ENCODE results near the gene CLUH.
A peak's percentile ranks its signal among the peaks of the same experiment; 100 is the strongest.

The CLUH gene, protein sequence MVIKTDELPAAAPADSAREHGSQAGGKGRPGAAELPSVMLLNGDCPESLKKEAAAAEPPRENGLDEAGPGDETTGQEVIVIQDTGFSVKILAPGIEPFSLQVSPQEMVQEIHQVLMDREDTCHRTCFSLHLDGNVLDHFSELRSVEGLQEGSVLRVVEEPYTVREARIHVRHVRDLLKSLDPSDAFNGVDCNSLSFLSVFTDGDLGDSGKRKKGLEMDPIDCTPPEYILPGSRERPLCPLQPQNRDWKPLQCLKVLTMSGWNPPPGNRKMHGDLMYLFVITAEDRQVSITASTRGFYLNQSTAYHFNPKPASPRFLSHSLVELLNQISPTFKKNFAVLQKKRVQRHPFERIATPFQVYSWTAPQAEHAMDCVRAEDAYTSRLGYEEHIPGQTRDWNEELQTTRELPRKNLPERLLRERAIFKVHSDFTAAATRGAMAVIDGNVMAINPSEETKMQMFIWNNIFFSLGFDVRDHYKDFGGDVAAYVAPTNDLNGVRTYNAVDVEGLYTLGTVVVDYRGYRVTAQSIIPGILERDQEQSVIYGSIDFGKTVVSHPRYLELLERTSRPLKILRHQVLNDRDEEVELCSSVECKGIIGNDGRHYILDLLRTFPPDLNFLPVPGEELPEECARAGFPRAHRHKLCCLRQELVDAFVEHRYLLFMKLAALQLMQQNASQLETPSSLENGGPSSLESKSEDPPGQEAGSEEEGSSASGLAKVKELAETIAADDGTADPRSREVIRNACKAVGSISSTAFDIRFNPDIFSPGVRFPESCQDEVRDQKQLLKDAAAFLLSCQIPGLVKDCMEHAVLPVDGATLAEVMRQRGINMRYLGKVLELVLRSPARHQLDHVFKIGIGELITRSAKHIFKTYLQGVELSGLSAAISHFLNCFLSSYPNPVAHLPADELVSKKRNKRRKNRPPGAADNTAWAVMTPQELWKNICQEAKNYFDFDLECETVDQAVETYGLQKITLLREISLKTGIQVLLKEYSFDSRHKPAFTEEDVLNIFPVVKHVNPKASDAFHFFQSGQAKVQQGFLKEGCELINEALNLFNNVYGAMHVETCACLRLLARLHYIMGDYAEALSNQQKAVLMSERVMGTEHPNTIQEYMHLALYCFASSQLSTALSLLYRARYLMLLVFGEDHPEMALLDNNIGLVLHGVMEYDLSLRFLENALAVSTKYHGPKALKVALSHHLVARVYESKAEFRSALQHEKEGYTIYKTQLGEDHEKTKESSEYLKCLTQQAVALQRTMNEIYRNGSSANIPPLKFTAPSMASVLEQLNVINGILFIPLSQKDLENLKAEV (N-terminal part only)

GRCh38 chr17:2711608-2712299 lies at the start of gene CLUH:
TSS of gene CLUH (minus strand) at chr17:2711764. CDS start at chr17:2711661, 103 bp downstream.
- TF ChIP-seq, protein P1, sequence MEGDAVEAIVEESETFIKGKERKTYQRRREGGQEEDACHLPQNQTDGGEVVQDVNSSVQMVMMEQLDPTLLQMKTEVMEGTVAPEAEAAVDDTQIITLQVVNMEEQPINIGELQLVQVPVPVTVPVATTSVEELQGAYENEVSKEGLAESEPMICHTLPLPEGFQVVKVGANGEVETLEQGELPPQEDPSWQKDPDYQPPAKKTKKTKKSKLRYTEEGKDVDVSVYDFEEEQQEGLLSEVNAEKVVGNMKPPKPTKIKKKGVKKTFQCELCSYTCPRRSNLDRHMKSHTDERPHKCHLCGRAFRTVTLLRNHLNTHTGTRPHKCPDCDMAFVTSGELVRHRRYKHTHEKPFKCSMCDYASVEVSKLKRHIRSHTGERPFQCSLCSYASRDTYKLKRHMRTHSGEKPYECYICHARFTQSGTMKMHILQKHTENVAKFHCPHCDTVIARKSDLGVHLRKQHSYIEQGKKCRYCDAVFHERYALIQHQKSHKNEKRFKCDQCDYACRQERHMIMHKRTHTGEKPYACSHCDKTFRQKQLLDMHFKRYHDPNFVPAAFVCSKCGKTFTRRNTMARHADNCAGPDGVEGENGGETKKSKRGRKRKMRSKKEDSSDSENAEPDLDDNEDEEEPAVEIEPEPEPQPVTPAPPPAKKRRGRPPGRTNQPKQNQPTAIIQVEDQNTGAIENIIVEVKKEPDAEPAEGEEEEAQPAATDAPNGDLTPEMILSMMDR (conservative IDR thresholded peaks at IDR 0.05; ENCODE audit: low read length) = no peak
- peak within 1 kb of the TSS; percentile 80 for H3K4me3 ChIP-seq (ENCODE audit: low read length)
- DNase-seq (ENCODE audit: low read depth) = peak; percentile 97

DNA sequence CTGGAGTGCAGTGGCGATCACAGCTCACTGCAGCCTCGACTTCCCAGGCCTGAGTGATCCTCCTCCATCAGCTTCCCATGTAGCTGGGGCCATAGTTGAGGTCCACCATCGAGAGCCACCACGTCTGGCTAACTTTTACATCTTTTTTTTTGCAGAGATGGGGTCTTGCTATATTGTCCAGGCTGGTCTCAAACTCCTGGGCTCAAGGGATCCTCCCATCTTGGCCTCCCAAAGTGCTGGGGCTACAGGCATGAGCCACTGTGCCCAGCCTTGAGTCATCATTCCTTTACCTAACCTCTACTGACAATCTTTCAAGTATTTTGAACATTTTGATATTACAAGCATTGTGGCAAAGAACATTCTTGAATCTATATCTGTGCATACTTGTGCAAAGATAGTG lies 47.3 kb upstream of the CLUH start:
- DNase-seq (ENCODE audit: low read depth) = no peak
- no peak overlapping the region for H3K4me3 ChIP-seq (ENCODE audit: low read length)
- TF ChIP-seq, protein P1 (conservative IDR thresholded peaks at IDR 0.05; ENCODE audit: low read length) = no peak

DNA sequence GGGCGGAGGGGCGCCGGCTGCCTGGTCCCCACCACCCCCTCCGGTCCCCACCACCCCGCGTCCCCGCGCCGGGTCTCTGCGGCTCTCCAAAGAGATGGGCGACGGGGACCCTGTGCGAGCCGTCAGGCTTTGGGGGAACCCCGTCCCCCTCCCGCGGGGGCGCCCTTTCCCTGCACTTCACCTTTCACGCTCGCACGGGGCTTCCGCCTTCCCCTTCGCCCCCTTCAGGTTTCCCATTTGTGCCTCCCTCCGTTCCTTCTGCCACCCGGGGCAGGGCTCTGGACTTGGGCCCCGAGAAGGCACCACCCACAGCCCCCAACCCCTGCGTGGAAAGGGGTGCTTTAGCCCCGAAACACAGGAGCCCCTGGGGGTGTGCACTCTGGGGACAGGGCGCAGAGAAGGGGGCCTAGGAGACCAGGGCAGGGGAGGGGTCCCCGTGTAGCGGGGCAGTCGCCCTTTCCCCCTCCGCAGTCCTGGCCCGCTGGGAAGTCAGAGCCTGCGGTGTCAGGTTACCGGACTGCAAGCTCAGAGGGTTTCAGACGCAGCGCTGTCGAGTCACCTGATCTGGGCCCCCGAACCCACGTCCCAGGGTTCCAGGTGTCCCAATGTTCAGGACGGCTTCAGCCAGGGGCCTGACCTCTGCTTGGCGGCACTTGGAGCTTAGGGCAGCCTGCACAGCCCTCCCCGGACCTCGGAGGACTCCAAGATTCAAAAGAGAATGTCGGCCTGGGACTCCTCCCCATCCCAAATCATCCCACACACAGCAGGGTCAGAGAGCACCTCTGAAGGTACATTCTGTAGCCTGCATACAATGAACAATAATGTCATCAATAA lies 44.5 kb upstream of the CLUH start:
- no peak for DNase-seq (ENCODE audit: low read depth)
- no peak overlapping the region for H3K4me3 ChIP-seq (ENCODE audit: low read length)
- TF ChIP-seq, protein P1 (conservative IDR thresholded peaks at IDR 0.05; ENCODE audit: low read length) = no peak

DNA sequence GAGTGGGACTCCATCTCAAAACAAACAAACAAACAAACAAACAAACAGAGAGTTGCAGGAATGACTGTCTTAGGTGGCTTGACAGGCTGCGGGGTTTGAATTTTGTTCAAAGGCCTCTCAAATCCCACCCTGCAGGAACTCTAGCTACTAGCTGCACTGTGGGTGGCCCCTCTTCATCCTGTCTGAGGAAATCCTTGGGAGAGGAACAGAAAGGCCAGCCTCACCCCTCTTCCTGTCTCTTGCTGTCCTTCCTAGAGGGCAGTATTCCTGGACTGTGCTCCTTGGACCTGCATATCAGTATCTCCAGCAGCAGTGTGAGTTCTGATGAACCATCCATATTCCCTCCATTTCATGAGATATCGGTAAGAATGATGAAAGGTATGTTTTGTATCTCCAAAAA lies 39.9 kb upstream of the CLUH start:
- TF ChIP-seq, protein P1 (conservative IDR thresholded peaks at IDR 0.05; ENCODE audit: low read length) = no peak
- H3K4me3 ChIP-seq (ENCODE audit: low read length) = no peak overlapping the region
- no peak for DNase-seq (ENCODE audit: low read depth)

DNA sequence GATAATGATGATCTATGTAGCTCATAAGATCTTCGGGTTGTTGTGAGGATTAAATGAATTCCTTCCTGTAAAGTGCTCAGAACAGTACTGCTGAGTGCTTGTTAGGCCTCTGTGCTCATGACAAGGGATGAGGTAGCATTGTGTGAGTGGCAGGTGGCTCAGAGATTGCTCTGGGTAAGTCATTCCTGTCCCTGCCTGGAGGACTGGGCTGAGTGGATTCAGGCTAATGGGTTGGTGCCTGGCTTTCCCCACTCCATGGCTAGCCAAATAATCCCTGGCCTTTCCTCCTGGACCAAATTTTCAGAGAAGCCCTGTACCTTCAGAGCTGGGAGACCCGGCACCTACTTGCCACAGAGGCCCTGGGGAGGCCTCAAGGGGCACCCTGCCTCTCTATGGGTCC lies 39.2 kb upstream of the CLUH start:
- TF ChIP-seq, protein P1 (conservative IDR thresholded peaks at IDR 0.05; ENCODE audit: low read length) = no peak
- DNase-seq (ENCODE audit: low read depth) = no peak

More for the DNA sequence above, 39.2 kb upstream of the CLUH start:
- H3K4me3 ChIP-seq (ENCODE audit: low read length) = no peak overlapping the region

Measured in AG10803 (cell line).